OCI-LY7 (cell line): ENCODE measurements around the gene CGB7. TPM values are rescaled to one million over a fixed set of nuclear protein-coding genes. Genes with fewer than 3 reads are reported as not detected.

Experiments
- BruUV-seq: library from RNA; stranded (reverse); fragments of 400-500 nt; replicated peaks from 2 replicates; lab custom pipeline; 2021; lab: Mats Ljungman, UMichigan
- CTCF ChIA-PET: fragments of 300-600 bp; sonication (Branson Sonifier 250); formaldehyde crosslinking; loops from one replicate; lab custom pipeline; 2022; ENCODE audit warnings: antibody characterized with exemption; ENCODE audit not compliant: unreplicated experiment; lab: Charles Lee
- POLR2A ChIA-PET: fragments of 300-600 bp; sonication (Branson Sonifier 250); formaldehyde crosslinking; loops from one replicate; lab custom pipeline; 2022; ENCODE audit warnings: antibody characterized with exemption; lab: Charles Lee
- DNase-seq: peaks from one replicate; pipeline ENCODE4 v3.0.0-alpha.2; 2015; ENCODE audit warnings: low spot score
- H2AFZ ChIP-seq: fragments of 200-600 bp; sonication (generic), shearing (Covaris generic); 2 replicates; pipeline ENCODE4 v1.6.1; 2014; ENCODE audit warnings: mild to moderate bottlenecking, antibody characterized with exemption, low read length, moderate library complexity
- H3K27ac ChIP-seq: fragments of 200-600 bp; sonication (generic); 2 replicates; pipeline ENCODE4 v1.5.1; 2014; ENCODE audit warnings: mixed run types, low read depth, mild to moderate bottlenecking, moderate library complexity, low read length, inconsistent platforms; ENCODE audit not compliant: poor library complexity, severe bottlenecking
- H3K36me3 ChIP-seq: fragments of 200-600 bp; sonication (generic); 2 replicates; pipeline ENCODE4 v1.6.1; 2014; ENCODE audit warnings: mild to moderate bottlenecking, antibody characterized with exemption, low read length, moderate library complexity, mixed read lengths; ENCODE audit not compliant: insufficient read depth
- H3K4me1 ChIP-seq: fragments of 200-600 bp; sonication (generic); 2 replicates; pipeline ENCODE4 v1.5.1; 2014; ENCODE audit warnings: mild to moderate bottlenecking, low read length; ENCODE audit not compliant: insufficient read depth, poor library complexity, severe bottlenecking
- H3K4me2 ChIP-seq: fragments of 200-600 bp; sonication (generic); 2 replicates; pipeline ENCODE4 v1.6.1; 2014; ENCODE audit warnings: mild to moderate bottlenecking, low read length
- H3K4me3 ChIP-seq: fragments of 200-600 bp; sonication (generic); 2 replicates; pipeline ENCODE4 v1.5.1; 2014; ENCODE audit warnings: mild to moderate bottlenecking, low read depth, low read length; ENCODE audit not compliant: poor library complexity, severe bottlenecking
- H3K79me2 ChIP-seq: fragments of 200-600 bp; sonication (generic); 2 replicates; pipeline ENCODE4 v1.6.1; 2016; ENCODE audit warnings: low read depth, mild to moderate bottlenecking, low read length, moderate library complexity, mixed read lengths; ENCODE audit not compliant: insufficient read depth
- H3K9me2 ChIP-seq: fragments of 200-600 bp; sonication (generic); 2 replicates; pipeline ENCODE4 v1.6.1; 2016; ENCODE audit warnings: mild to moderate bottlenecking, low read length, mixed read lengths; ENCODE audit not compliant: insufficient read depth
- H3K9me3 ChIP-seq: fragments of 200-600 bp; sonication (generic); 2 replicates; pipeline ENCODE4 v1.6.1; 2014; ENCODE audit warnings: mild to moderate bottlenecking, mixed run types, low read length, mixed read lengths
- H4K20me1 ChIP-seq: fragments of 200-600 bp; sonication (generic); 2 replicates; pipeline ENCODE4 v1.6.1; 2014; ENCODE audit warnings: mild to moderate bottlenecking, antibody characterized with exemption, low read length, moderate library complexity, mixed read lengths; ENCODE audit not compliant: insufficient read depth
- CTCF ChIP-seq: fragments of 200-600 bp; sonication (generic); conservative IDR thresholded peaks from 2 replicates; pipeline ENCODE4 v1.5.1; 2014; ENCODE audit warnings: mild to moderate bottlenecking, antibody characterized with exemption, low read length, moderate library complexity, mixed read lengths
- EZH2phosphoT487 ChIP-seq: fragments of 200-600 bp; sonication (generic); IDR thresholded peaks from 2 replicates; pipeline ENCODE4 v1.6.1; 2018; ENCODE audit warnings: low read depth, borderline replicate concordance, mild to moderate bottlenecking, mixed run types, antibody characterized with exemption, low read length, moderate library complexity, mixed read lengths
- intact Hi-C: fragments of 100-400 bp; cut with micrococcal nuclease; formaldehyde crosslinking; loops from one replicate; pipeline ENCODE4 v1.10.0; 2022; ENCODE audit not compliant: unreplicated experiment
- total RNA-seq, 2 experiments: library from RNA; depleted of rRNA in 1 of 2; stranded (reverse); fragments of >200 nt in 1 of 2; shearing (Covaris generic) in 1 of 2; gene quantifications; 2 replicates each; pipeline ENCODE4 v1.2.3, GENCODE V29; 2014 to 2022

Gene CGB7
- total RNA-seq, 2 experiments from 2014 or later = not detected

DNA sequence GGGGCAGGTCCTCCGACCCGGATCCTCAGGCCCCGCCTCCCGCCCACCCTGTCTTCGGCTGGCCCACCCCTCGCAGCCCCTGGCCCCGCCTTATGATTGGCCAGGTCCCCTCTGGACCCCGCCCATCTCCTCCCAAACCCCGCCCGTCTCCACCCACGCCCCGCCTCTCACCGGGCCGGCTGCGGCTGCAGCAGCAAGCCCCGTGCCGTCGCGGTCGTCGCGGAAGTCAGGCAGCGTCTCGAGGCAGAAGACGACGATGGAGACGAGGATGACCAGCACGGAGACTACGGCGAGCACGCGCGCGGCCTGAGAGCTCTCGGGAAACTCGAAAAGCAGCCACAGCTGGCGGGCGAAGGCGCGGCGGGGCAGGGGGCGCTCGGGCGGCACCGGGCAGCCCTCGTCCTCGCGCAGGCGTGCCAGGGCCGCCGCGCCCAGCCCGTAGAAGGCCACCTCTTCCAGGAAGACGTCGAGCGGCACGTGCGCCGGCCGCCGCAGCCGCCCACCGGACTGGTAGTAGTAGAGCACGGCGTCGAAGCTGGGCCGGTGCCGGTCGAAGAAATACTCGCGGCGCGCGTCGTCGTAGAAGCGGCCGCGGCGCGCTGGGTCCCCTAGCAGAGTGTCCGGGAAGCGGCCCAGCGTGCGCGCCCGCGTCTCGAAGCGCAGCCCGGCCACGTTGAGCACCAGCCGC is 14.5 kb upstream of the CGB7 start:
- no TSS peak for BruUV-seq
- TF ChIP-seq EZH2phosphoT487 (no peak), CTCF (no peak)
- ChIA-PET POLR2A (no interaction called here), CTCF (no interaction called here)
- H3K4me3 ChIP-seq = no peak overlapping the region
- H2AFZ ChIP-seq = no peak overlapping the region
- no peaks in the 10 kb centered on the region; the same call in 1 of the 2 replicates for H4K20me1 ChIP-seq
- no peaks in the 10 kb centered on the region for H3K9me3 ChIP-seq
- H3K79me2 ChIP-seq = no peaks in the 10 kb centered on the region
- intact Hi-C loops = no loop called here
- H3K4me1 ChIP-seq = no peaks in the 10 kb centered on the region
- no peak for DNase-seq
- no peaks in the 10 kb centered on the region for H3K36me3 ChIP-seq
- no peaks in the 10 kb centered on the region for H3K9me2 ChIP-seq
- no peak overlapping the region for H3K4me2 ChIP-seq
- no peak overlapping the region for H3K27ac ChIP-seq

- H3K79me2 ChIP-seq = no peaks in the 10 kb centered on the region
- ChIA-PET POLR2A (no interaction called here), CTCF (no interaction called here)
- BruUV-seq = no TSS peak
- no peaks in the 10 kb centered on the region for H3K36me3 ChIP-seq
- no peak for TF ChIP-seq EZH2phosphoT487
- no peak for TF ChIP-seq CTCF
- no peaks in the 10 kb centered on the region for H3K9me3 ChIP-seq
- no peak overlapping the region for H3K27ac ChIP-seq
- no peak overlapping the region for H2AFZ ChIP-seq
- H4K20me1 ChIP-seq = no peaks in the 10 kb centered on the region; the same call in 1 of the 2 replicates
- intact Hi-C loops = no loop called here
- no peak overlapping the region for H3K4me3 ChIP-seq
- no peak overlapping the region for H3K4me2 ChIP-seq
- no peaks in the 10 kb centered on the region for H3K9me2 ChIP-seq
- DNase-seq = no peak
- no peaks in the 10 kb centered on the region for H3K4me1 ChIP-seq
These were observed 12.9 kb upstream of the CGB7 start for GRCh38 chr19:49070416-49070815.

DNA sequence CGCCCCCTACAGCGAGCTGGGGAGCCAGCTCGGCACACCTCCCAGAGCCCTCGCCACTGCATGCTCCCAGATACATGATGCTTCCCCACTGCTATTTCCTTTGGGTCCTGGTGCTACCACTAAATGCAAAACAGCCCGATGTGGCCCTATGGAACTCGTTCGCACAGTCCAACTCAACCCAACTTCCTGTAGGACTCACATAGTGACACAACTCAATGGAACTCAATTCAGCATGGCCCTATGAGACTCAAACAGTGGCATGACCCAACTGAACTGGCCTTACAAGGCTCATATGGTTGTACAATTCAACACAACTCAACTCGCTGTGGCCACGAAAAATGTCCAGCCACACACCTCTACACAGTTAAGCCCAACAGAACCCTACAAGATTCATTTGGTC is 11.5 kb upstream of the CGB7 start:
- Histone ChIP-seq H3K36me3 (no peaks in the 10 kb centered on the region), H3K27ac (no peak overlapping the region), H3K4me1 (no peaks in the 10 kb centered on the region), H3K4me3 (no peak overlapping the region), H3K4me2 (no peak overlapping the region), H2AFZ (no peak overlapping the region), H3K9me2 (no peaks in the 10 kb centered on the region), H3K9me3 (no peaks in the 10 kb centered on the region), H3K79me2 (no peaks in the 10 kb centered on the region), H4K20me1 (no peaks in the 10 kb centered on the region; the same call in 1 of the 2 replicates)
- CTCF ChIA-PET = no interaction called here
- no TSS peak for BruUV-seq
- no peak for TF ChIP-seq EZH2phosphoT487
- no peak for TF ChIP-seq CTCF
- POLR2A ChIA-PET = no interaction called here
- intact Hi-C loops = no loop called here
- no peak for DNase-seq
